ENCODE data around the gene BAIAP2L1.

GRCh38 chr7:98309566-98309965 lies 91.3 kb downstream of the BAIAP2L1 start:
- no peak for TF ChIP-seq CTCF (IDR thresholded peaks at IDR 0.05)
- TF ChIP-seq POLR2A (IDR thresholded peaks at IDR 0.05) = no peak

Measured in adrenal gland (tissue), 5 donors.